ENCODE data around the gene MAST2. TPM values are rescaled to one million over a fixed set of nuclear protein-coding genes. Genes with fewer than 3 reads are reported as not detected.

Gene MAST2
- total RNA-seq, 1 donor from 2014 or later: 60.7 TPM

- Mint-ChIP-seq H3K36me3 (peaks cover 21% of the 10 kb centered on the region), H3K4me1 (no peaks in the 10 kb centered on the region), H3K27ac (no peak overlapping the region), H3K4me3 (no peak overlapping the region), H3K27me3 (ENCODE audit: low read depth) (no peaks in the 10 kb centered on the region), H3K9me3 (no peaks in the 10 kb centered on the region)
- DNase-seq (ENCODE audit: low spot score in 2 of 2, unreplicated experiment in 2 of 2): no peak
- TF ChIP-seq, protein P1, sequence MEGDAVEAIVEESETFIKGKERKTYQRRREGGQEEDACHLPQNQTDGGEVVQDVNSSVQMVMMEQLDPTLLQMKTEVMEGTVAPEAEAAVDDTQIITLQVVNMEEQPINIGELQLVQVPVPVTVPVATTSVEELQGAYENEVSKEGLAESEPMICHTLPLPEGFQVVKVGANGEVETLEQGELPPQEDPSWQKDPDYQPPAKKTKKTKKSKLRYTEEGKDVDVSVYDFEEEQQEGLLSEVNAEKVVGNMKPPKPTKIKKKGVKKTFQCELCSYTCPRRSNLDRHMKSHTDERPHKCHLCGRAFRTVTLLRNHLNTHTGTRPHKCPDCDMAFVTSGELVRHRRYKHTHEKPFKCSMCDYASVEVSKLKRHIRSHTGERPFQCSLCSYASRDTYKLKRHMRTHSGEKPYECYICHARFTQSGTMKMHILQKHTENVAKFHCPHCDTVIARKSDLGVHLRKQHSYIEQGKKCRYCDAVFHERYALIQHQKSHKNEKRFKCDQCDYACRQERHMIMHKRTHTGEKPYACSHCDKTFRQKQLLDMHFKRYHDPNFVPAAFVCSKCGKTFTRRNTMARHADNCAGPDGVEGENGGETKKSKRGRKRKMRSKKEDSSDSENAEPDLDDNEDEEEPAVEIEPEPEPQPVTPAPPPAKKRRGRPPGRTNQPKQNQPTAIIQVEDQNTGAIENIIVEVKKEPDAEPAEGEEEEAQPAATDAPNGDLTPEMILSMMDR (IDR thresholded peaks at IDR 0.05; ENCODE audit: unreplicated experiment): no peak
Measured at GRCh38 chr1:46013581-46013980, 210.2 kb downstream of the MAST2 start.

- Mint-ChIP-seq H3K4me3 (no peak overlapping the region), H3K27me3 (ENCODE audit: low read depth) (no peaks in the 10 kb centered on the region), H3K27ac (no peak overlapping the region), H3K4me1 (no peaks in the 10 kb centered on the region), H3K36me3 (peaks cover 7% of the 10 kb centered on the region), H3K9me3 (no peaks in the 10 kb centered on the region)
- no peak for DNase-seq (ENCODE audit: low spot score in 2 of 2, unreplicated experiment in 2 of 2)
- TF ChIP-seq, protein P1 (IDR thresholded peaks at IDR 0.05; ENCODE audit: unreplicated experiment): no peak
Measured at GRCh38 chr1:46017876-46018503, 214.6 kb downstream of the MAST2 start.

DNA sequence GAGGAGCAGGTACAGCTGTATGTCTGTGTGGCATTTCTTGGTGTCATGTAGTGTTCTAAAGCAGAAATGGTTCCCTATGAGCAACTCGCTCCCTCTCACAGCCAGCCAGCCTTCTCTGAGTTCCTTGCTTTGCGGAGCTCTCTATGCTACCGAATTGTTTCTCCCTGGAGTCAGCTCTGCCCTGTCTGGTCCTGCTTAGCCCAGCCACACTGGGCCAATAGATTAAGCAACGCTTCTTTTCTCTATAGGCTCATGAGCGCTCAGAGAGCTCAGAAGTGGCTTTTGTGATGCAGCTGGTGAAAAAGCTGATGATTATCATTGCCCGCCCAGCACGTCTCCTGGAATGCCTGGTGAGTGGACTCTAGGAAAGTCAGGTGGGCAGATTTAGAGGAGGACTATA is 215.9 kb downstream of the MAST2 start:
- TF ChIP-seq, protein P1 (IDR thresholded peaks at IDR 0.05; ENCODE audit: unreplicated experiment): no peak
- Mint-ChIP-seq H3K36me3 (peaks cover 13% of the 10 kb centered on the region), H3K27ac (no peak overlapping the region), H3K9me3 (no peaks in the 10 kb centered on the region), H3K4me3 (no peak overlapping the region), H3K4me1 (no peaks in the 10 kb centered on the region), H3K27me3 (ENCODE audit: low read depth) (no peaks in the 10 kb centered on the region)
- no peak for DNase-seq (ENCODE audit: low spot score in 2 of 2, unreplicated experiment in 2 of 2)

- Mint-ChIP-seq H3K4me3 (no peak overlapping the region), H3K9me3 (no peaks in the 10 kb centered on the region), H3K36me3 (peaks cover 15% of the 10 kb centered on the region), H3K4me1 (no peaks in the 10 kb centered on the region), H3K27ac (no peak overlapping the region), H3K27me3 (ENCODE audit: low read depth) (no peaks in the 10 kb centered on the region)
- no peak for DNase-seq (ENCODE audit: low spot score in 2 of 2, unreplicated experiment in 2 of 2)
- TF ChIP-seq, protein P1 (IDR thresholded peaks at IDR 0.05; ENCODE audit: unreplicated experiment): no peak
Measured at GRCh38 chr1:46020010-46020409, 216.6 kb downstream of the MAST2 start.

DNA sequence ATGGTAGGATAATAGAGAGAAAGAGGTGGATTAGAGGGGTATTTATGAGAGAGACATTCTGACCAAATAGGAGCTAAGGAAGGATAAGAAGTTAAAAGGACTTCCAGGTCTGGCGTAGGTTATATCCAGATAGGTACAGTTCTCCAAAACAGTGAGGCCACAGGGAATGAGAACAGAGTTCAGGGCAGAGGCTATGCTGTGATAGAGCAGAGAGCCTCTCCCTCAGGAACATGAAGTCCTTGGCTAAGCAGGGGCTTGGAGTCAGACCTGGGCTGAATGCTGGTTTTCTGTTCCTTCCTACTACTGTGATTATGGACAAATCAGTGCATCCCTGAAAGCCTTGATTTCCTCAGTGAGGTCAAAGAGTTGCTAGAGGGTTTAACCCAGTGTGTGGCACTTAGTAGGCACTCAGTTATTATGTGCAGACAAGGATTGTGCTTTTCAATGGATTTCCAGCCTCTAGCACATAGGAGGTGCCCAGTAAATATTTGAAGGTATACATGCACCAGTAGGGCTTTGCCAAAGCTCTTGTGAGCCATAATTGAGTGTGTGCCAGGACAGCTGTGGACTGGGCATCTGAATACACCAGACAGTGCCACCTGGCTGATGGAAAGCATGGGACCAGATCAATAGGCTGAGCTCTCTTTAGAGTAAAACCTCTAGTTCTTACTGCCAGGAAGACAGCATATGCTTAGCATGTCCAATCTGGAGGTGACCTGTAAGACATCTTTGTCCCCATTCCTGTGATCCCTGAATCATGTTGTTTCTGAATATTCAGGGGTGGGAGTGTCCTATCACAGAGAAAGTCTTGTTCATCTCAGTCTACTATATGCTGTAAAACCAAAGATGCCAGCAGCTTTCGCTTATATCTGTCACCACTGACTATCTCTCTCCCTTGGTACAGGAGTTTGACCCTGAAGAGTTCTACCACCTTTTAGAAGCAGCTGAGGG is 217.9 kb downstream of the MAST2 start:
- Mint-ChIP-seq H3K27ac (no peak overlapping the region), H3K4me1 (no peaks in the 10 kb centered on the region), H3K27me3 (ENCODE audit: low read depth) (no peaks in the 10 kb centered on the region), H3K9me3 (no peaks in the 10 kb centered on the region), H3K4me3 (no peak overlapping the region), H3K36me3 (peaks cover 13% of the 10 kb centered on the region)
- no peak for DNase-seq (ENCODE audit: low spot score in 2 of 2, unreplicated experiment in 2 of 2)
- TF ChIP-seq, protein P1 (IDR thresholded peaks at IDR 0.05; ENCODE audit: unreplicated experiment): no peak
